ENCODE data around the gene KRT27. TPM values are rescaled to one million over a fixed set of nuclear protein-coding genes. Genes with fewer than 3 reads are reported as not detected.

Gene KRT27
- total and polyA plus RNA-seq, 9 of the 15 experiments (the other 6 are each of a cell fraction or from before 2014, with no cell fraction given): 0.10 TPM; not detected in 8

DNA sequence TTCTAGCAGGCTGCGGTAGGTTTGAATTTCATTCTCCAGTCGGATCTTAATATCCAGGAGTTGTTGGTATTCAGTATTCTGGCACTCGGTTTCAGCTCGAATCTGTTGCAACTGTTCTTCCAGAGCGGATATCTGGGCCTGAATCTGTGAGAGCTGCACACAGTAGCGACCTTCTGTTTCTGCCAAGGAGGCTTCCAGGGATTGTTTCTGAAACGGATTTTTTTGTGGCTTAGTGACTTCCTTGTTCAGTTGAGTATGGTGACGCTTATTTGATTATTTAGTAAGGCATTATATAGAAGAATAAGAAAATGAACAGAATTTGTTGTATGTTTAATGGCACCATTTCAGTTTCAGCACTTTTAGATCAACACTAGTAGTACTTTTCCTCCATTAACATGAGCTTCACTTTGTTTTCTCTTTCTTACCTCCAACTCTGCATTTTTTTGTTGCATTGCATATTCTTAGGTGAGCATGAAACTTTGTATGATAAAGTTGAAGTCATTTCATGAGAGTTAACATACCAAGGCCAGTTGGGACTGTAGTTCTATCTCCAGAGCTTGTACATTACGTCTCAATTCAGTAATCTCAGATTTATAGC lies 37.3 kb upstream of the KRT27 start (continued):
- no peak for TF ChIP-seq AFF4 (CRISPR knock-in tag; IDR thresholded peaks at IDR 0.05)
- TF ChIP-seq HINFP (tag; conservative IDR thresholded peaks at IDR 0.05; ENCODE audit: low read depth): no peak
- TF ChIP-seq ZNF586 (CRISPR knock-in tag; conservative IDR thresholded peaks at IDR 0.05): no peak
- TF ChIP-seq, protein P1, sequence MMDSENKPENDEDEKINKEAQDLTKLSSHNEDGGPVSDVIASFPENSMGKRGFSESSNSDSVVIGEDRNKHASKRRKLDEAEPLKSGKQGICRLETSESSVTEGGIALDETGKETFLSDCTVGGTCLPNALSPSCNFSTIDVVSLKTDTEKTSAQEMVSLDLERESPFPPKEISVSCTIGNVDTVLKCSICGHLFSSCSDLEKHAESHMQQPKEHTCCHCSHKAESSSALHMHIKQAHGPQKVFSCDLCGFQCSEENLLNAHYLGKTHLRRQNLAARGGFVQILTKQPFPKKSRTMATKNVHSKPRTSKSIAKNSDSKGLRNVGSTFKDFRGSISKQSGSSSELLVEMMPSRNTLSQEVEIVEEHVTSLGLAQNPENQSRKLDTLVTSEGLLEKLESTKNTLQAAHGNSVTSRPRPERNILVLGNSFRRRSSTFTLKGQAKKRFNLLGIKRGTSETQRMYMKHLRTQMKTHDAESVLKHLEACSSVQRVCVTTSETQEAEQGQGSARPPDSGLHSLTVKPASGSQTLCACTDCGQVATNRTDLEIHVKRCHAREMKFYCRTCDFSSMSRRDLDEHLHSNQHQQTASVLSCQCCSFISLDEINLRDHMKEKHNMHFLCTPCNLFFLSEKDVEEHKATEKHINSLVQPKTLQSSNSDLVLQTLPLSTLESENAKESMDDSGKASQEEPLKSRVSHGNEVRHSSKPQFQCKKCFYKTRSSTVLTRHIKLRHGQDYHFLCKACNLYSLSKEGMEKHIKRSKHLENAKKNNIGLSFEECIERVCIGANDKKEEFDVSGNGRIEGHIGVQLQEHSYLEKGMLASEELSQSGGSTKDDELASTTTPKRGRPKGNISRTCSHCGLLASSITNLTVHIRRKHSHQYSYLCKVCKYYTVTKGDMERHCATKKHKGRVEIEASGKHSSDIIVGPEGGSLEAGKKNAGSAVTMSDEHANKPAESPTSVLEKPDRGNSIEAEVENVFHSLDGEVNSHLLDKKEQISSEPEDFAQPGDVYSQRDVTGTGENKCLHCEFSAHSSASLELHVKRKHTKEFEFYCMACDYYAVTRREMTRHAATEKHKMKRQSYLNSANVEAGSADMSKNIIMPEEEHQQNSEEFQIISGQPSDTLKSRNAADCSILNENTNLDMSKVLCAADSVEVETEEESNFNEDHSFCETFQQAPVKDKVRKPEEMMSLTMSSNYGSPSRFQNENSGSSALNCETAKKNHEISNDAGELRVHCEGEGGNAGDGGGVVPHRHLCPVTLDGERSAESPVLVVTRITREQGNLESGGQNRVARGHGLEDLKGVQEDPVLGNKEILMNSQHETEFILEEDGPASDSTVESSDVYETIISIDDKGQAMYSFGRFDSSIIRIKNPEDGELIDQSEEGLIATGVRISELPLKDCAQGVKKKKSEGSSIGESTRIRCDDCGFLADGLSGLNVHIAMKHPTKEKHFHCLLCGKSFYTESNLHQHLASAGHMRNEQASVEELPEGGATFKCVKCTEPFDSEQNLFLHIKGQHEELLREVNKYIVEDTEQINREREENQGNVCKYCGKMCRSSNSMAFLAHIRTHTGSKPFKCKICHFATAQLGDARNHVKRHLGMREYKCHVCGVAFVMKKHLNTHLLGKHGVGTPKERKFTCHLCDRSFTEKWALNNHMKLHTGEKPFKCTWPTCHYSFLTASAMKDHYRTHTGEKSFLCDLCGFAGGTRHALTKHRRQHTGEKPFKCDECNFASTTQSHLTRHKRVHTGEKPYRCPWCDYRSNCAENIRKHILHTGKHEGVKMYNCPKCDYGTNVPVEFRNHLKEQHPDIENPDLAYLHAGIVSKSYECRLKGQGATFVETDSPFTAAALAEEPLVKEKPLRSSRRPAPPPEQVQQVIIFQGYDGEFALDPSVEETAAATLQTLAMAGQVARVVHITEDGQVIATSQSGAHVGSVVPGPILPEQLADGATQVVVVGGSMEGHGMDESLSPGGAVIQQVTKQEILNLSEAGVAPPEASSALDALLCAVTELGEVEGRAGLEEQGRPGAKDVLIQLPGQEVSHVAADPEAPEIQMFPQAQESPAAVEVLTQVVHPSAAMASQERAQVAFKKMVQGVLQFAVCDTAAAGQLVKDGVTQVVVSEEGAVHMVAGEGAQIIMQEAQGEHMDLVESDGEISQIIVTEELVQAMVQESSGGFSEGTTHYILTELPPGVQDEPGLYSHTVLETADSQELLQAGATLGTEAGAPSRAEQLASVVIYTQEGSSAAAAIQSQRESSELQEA (IDR thresholded peaks at IDR 0.05; ENCODE audit: low read depth): no peak
- TF ChIP-seq ZBED1 (IDR thresholded peaks at IDR 0.05): no peak
- no peak for TF ChIP-seq NFYB (IDR thresholded peaks at IDR 0.05; ENCODE audit: extremely low read depth, insufficient read length)
- peak; percentile 3; the same call in 1 of the 2 replicates for TF ChIP-seq NFXL1 (CRISPR knock-in tag; IDR thresholded peaks at IDR 0.05)
- TF ChIP-seq SIN3A (IDR thresholded peaks at IDR 0.05; ENCODE audit: borderline replicate concordance in 2 of 2, control insufficient read depth in 1 of 2, low read depth in 2 of 2, low read length in 2 of 2): peak in 1 of 2 experiments; percentile 38; a peak in 1 of 4 replicates
- peak; percentile 64 for TF ChIP-seq HDAC3 (IDR thresholded peaks at IDR 0.05; ENCODE audit: borderline replicate concordance, partially characterized antibody)
- TF ChIP-seq NBN (IDR thresholded peaks at IDR 0.05; ENCODE audit: low read depth): 0 out of 2 replicates have a peak, but pooled peaks have one; percentile 11
- 0 out of 2 replicates have a peak, but pooled peaks have one; percentile 18 for TF ChIP-seq STAT5A (IDR thresholded peaks at IDR 0.05; ENCODE audit: borderline replicate concordance, low read length)
- TF ChIP-seq ZSCAN32 (CRISPR knock-in tag; IDR thresholded peaks at IDR 0.05): no peak
- TF ChIP-seq GATA2 (CRISPR knock-in tag; IDR thresholded peaks at IDR 0.05): peak; percentile 43; the same call in 1 of the 2 replicates

Data from K562 (cell line).